Astrocyte (in vitro differentiated cells and primary cell): Measurements from ENCODE around the gene SELENOP. TPM values are rescaled to one million over a fixed set of nuclear protein-coding genes. Genes with fewer than 3 reads are reported as not detected.

Experiments used
- DNase-seq: peaks from one replicate; pipeline ENCODE4 v3.0.0-alpha.2; 2010; ENCODE audit warnings: low read depth
- FAIRE-seq: peaks from 2 replicates; lab custom pipeline; 2011; peaks lifted over from hg19 to GRCh38; lab: Jason Lieb, UNC
- H2AFZ ChIP-seq: 2 replicates; pipeline ENCODE4 v1.6.0; 2012; ENCODE audit warnings: low read depth, low read length, inconsistent platforms
- H3K27ac ChIP-seq: 2 replicates; pipeline ENCODE4 v1.5.1; 2011; ENCODE audit warnings: low read depth, low read length, inconsistent platforms
- H3K27me3 ChIP-seq: 2 replicates; pipeline ENCODE4 v1.6.0; 2011; ENCODE audit warnings: low read length, inconsistent platforms; ENCODE audit not compliant: insufficient read depth
- H3K36me3 ChIP-seq: 2 replicates; pipeline ENCODE4 v1.5.1; 2011; ENCODE audit warnings: low read length, inconsistent platforms; ENCODE audit not compliant: insufficient read depth
- H3K4me1 ChIP-seq: 2 replicates; pipeline ENCODE4 v1.5.1; 2011; ENCODE audit warnings: low read length, inconsistent platforms; ENCODE audit not compliant: insufficient read depth
- H3K4me2 ChIP-seq: 2 replicates; pipeline ENCODE4 v1.6.0; 2012; ENCODE audit warnings: low read length, inconsistent platforms
- H3K4me3 ChIP-seq: 2 replicates; pipeline ENCODE4 v1.5.1; 2011; ENCODE audit warnings: low read depth, mild to moderate bottlenecking, low read length, inconsistent platforms; ENCODE audit not compliant: insufficient read depth
- H3K79me2 ChIP-seq: 2 replicates; pipeline ENCODE4 v1.6.0; 2012; ENCODE audit warnings: mild to moderate bottlenecking, low read length, inconsistent platforms; ENCODE audit not compliant: insufficient read depth
- H3K9ac ChIP-seq: 2 replicates; pipeline ENCODE4 v1.6.0; 2012; ENCODE audit warnings: mild to moderate bottlenecking, low read length, inconsistent platforms
- H3K9me3 ChIP-seq: 2 replicates; pipeline ENCODE4 v1.5.1; 2012; ENCODE audit warnings: low read depth, mild to moderate bottlenecking, low read length, inconsistent platforms; ENCODE audit not compliant: insufficient read depth
- H4K20me1 ChIP-seq: 2 replicates; pipeline ENCODE4 v1.6.0; 2012; ENCODE audit warnings: low read length, inconsistent platforms; ENCODE audit not compliant: insufficient read depth
- H3K27ac Mint-ChIP-seq: one replicate; pipeline ENCODE4 v1.8.0; 2021; ENCODE audit warnings: mild to moderate bottlenecking, mixed read lengths; ENCODE audit not compliant: unreplicated experiment
- H3K27me3 Mint-ChIP-seq: one replicate; pipeline ENCODE4 v1.8.0; 2021; ENCODE audit warnings: low read depth, mixed read lengths; ENCODE audit not compliant: unreplicated experiment
- H3K36me3 Mint-ChIP-seq: one replicate; pipeline ENCODE4 v1.8.0; 2021; ENCODE audit warnings: low read depth, mixed read lengths; ENCODE audit not compliant: unreplicated experiment
- H3K4me1 Mint-ChIP-seq: one replicate; pipeline ENCODE4 v1.8.0; 2021; ENCODE audit warnings: low read depth, mixed read lengths; ENCODE audit not compliant: unreplicated experiment
- H3K4me3 Mint-ChIP-seq: one replicate; pipeline ENCODE4 v1.8.0; 2021; ENCODE audit warnings: mild to moderate bottlenecking, moderate library complexity, mixed read lengths; ENCODE audit not compliant: unreplicated experiment
- H3K9me3 Mint-ChIP-seq: one replicate; pipeline ENCODE4 v1.8.0; 2021; ENCODE audit warnings: mild to moderate bottlenecking, mixed read lengths; ENCODE audit not compliant: unreplicated experiment
- CTCF ChIP-seq: IDR thresholded peaks from 2 replicates; pipeline ENCODE4 v1.5.1; 2011; ENCODE audit warnings: low read depth, mild to moderate bottlenecking, inconsistent platforms, low read length, moderate library complexity; ENCODE audit not compliant: insufficient read depth
- EZH2 ChIP-seq: IDR thresholded peaks from 2 replicates; pipeline ENCODE4 v1.6.1; 2012; ENCODE audit warnings: mild to moderate bottlenecking, low read length, inconsistent platforms; ENCODE audit not compliant: insufficient read depth
- total RNA-seq: library from RNA; stranded (reverse); gene quantifications from 2 replicates; pipeline ENCODE4 v1.2.1, GENCODE V29; 2021

The SELENOP gene
- total RNA-seq, 1 donor from 2014 or later = 11.6 TPM

GRCh38 chr5:42801516-42802166 lies 10.1 kb downstream of the SELENOP start:
- H4K20me1 ChIP-seq = no peaks in the 10 kb centered on the region
- H3K9me3 Mint-ChIP-seq = peaks cover 6% of the 10 kb centered on the region
- no peak for DNase-seq
- no peak overlapping the region for H3K4me3 ChIP-seq
- H3K9ac ChIP-seq = no peak overlapping the region
- FAIRE-seq = no peak
- H3K4me3 Mint-ChIP-seq = no peak overlapping the region
- no peak overlapping the region for H3K27ac ChIP-seq
- no peaks in the 10 kb centered on the region for H3K79me2 ChIP-seq
- H3K4me1 ChIP-seq = no peaks in the 10 kb centered on the region
- H3K27me3 ChIP-seq = no peaks in the 10 kb centered on the region
- H3K27me3 Mint-ChIP-seq = no peaks in the 10 kb centered on the region
- TF ChIP-seq EZH2 = no peak
- TF ChIP-seq CTCF = no peak
- no peaks in the 10 kb centered on the region for H3K36me3 Mint-ChIP-seq
- no peak overlapping the region for H2AFZ ChIP-seq
- H3K4me1 Mint-ChIP-seq = no peaks in the 10 kb centered on the region
- H3K27ac Mint-ChIP-seq = no peak overlapping the region
- no peaks in the 10 kb centered on the region for H3K36me3 ChIP-seq
- H3K4me2 ChIP-seq = no peak overlapping the region
- no peaks in the 10 kb centered on the region for H3K9me3 ChIP-seq

GRCh38 chr5:42800748-42801330 lies 10.9 kb downstream of the SELENOP start:
- H3K4me1 Mint-ChIP-seq = no peaks in the 10 kb centered on the region
- Histone ChIP-seq H3K9me3 (no peaks in the 10 kb centered on the region), H3K4me2 (no peak overlapping the region), H4K20me1 (no peaks in the 10 kb centered on the region), H3K27ac (no peak overlapping the region), H3K27me3 (no peaks in the 10 kb centered on the region), H3K9ac (no peak overlapping the region), H3K4me3 (no peak overlapping the region), H3K36me3 (no peaks in the 10 kb centered on the region), H3K4me1 (no peaks in the 10 kb centered on the region), H3K79me2 (no peaks in the 10 kb centered on the region), H2AFZ (no peak overlapping the region)
- no peaks in the 10 kb centered on the region for H3K27me3 Mint-ChIP-seq
- no peaks in the 10 kb centered on the region for H3K36me3 Mint-ChIP-seq
- no peak for DNase-seq
- FAIRE-seq = no peak
- H3K9me3 Mint-ChIP-seq = peaks cover 6% of the 10 kb centered on the region
- H3K4me3 Mint-ChIP-seq = no peak overlapping the region
- TF ChIP-seq EZH2 = no peak
- no peak for TF ChIP-seq CTCF
- no peak overlapping the region for H3K27ac Mint-ChIP-seq

- DNase-seq (no peak), FAIRE-seq (no peak)
- Mint-ChIP-seq H3K4me3 (no peak overlapping the region), H3K27me3 (no peaks in the 10 kb centered on the region), H3K4me1 (no peaks in the 10 kb centered on the region), H3K9me3 (peaks cover 6% of the 10 kb centered on the region), H3K36me3 (no peaks in the 10 kb centered on the region), H3K27ac (no peak overlapping the region)
- no peak overlapping the region for H3K27ac ChIP-seq
- no peaks in the 10 kb centered on the region for H3K4me1 ChIP-seq
- no peak overlapping the region for H2AFZ ChIP-seq
- TF ChIP-seq EZH2 (no peak), CTCF (no peak)
- no peaks in the 10 kb centered on the region for H3K9me3 ChIP-seq
- H3K9ac ChIP-seq = no peak overlapping the region
- no peaks in the 10 kb centered on the region for H4K20me1 ChIP-seq
- H3K4me3 ChIP-seq = no peak overlapping the region
- no peaks in the 10 kb centered on the region for H3K79me2 ChIP-seq
- H3K27me3 ChIP-seq = no peaks in the 10 kb centered on the region
- H3K36me3 ChIP-seq = no peaks in the 10 kb centered on the region
- H3K4me2 ChIP-seq = no peak overlapping the region
Observed at GRCh38 chr5:42799668-42800114, 12.0 kb downstream of the SELENOP start.
